ENCODE data around the gene SSR1. TPM values are rescaled to one million over a fixed set of nuclear protein-coding genes. Genes with fewer than 3 reads are reported as not detected.

Gene SSR1
- total RNA-seq, 6 experiments from 2014 or later = 60.8 to 110 (median 90.5) TPM

- under 1% methylated on average over 19 of the region's 43 CpGs for WGBS (ENCODE audit: insufficient coverage, low coverage, low lambda C conversion rate, missing lambda C conversion rate)
- Histone ChIP-seq H3K27ac (peak overlapping the region; percentile 35 to 77 (median 77)), H3K4me3 (peak overlapping the region; percentile 41 to 72 (median 68)), H3K4me1 (peaks cover 0 to 17% (median 3%) of the 10 kb centered on the region in 4 donors), H3K9me3 (no peaks in the 10 kb centered on the region), H3K36me3 (no peaks in the 10 kb centered on the region), H3K27me3 (no peaks in the 10 kb centered on the region)
- intact Hi-C loops (cut with DNase I) = no loop called here
- ATAC-seq (peak; percentile 95 to 98 (median 96)), DNase-seq (peak; percentile 90 to 95 (median 90))
- TF ChIP-seq POLR2A (IDR thresholded peaks at IDR 0.05) = peak; percentile 78
- peak in 1 of 4 donors; percentile 9 for TF ChIP-seq CTCF (IDR thresholded peaks at IDR 0.05)
These were observed 51.8 kb downstream of the SSR1 start for GRCh38 chr6:7261032-7261841.

GRCh38 chr6:7260291-7261031 lies 52.5 kb downstream of the SSR1 start:
- Histone ChIP-seq H3K27ac (peak overlapping the region in 2 of 3 donors; percentile 77), H3K27me3 (no peaks in the 10 kb centered on the region), H3K4me1 (peaks cover 0 to 17% (median 3%) of the 10 kb centered on the region in 4 donors), H3K9me3 (no peaks in the 10 kb centered on the region), H3K36me3 (no peaks in the 10 kb centered on the region), H3K4me3 (peak overlapping the region; percentile 41 to 72 (median 68))
- DNase-seq (peak in 1 of 3 donors; percentile 35), ATAC-seq (peak in 3 of 4 donors; percentile 7 to 9 (median 8))
- intact Hi-C loops (cut with DNase I) = no loop called here
- 33% methylated on average over 10 of the region's 13 CpGs for WGBS (ENCODE audit: insufficient coverage, low coverage, low lambda C conversion rate, missing lambda C conversion rate)
- TF ChIP-seq POLR2A (IDR thresholded peaks at IDR 0.05) (no peak), CTCF (IDR thresholded peaks at IDR 0.05) (no peak)

GRCh38 chr6:7258231-7258763 lies 54.7 kb downstream of the SSR1 start:
- Histone ChIP-seq H3K4me3 (no peak overlapping the region), H3K9me3 (no peaks in the 10 kb centered on the region), H3K4me1 (peaks cover 0 to 11% (median 3%) of the 10 kb centered on the region in 4 donors), H3K27me3 (no peaks in the 10 kb centered on the region), H3K36me3 (no peaks in the 10 kb centered on the region), H3K27ac (no peak overlapping the region)
- no peak for TF ChIP-seq CTCF (IDR thresholded peaks at IDR 0.05)
- TF ChIP-seq POLR2A (IDR thresholded peaks at IDR 0.05) = no peak
- 88% methylated on average over 7 of the region's 9 CpGs for WGBS (ENCODE audit: insufficient coverage, low coverage, low lambda C conversion rate, missing lambda C conversion rate)
- peak in 1 of 3 donors; percentile 39 for DNase-seq
- no peak for ATAC-seq
- intact Hi-C loops (cut with DNase I) = no loop called here

GRCh38 chr6:7257521-7258230 lies 55.3 kb downstream of the SSR1 start:
- peak in 1 of 3 donors; percentile 36 for DNase-seq
- WGBS (ENCODE audit: insufficient coverage, low coverage, low lambda C conversion rate, missing lambda C conversion rate) = 87% methylated on average over 4 of the region's 18 CpGs
- H3K27ac ChIP-seq = no peak overlapping the region
- H3K4me3 ChIP-seq = no peak overlapping the region
- no peaks in the 10 kb centered on the region for H3K27me3 ChIP-seq
- intact Hi-C loops (cut with DNase I) = no loop called here
- H3K36me3 ChIP-seq = no peaks in the 10 kb centered on the region
- peaks cover 0 to 11% (median 3%) of the 10 kb centered on the region in 4 donors for H3K4me1 ChIP-seq
- no peaks in the 10 kb centered on the region for H3K9me3 ChIP-seq
- no peak for TF ChIP-seq CTCF (IDR thresholded peaks at IDR 0.05)
- TF ChIP-seq POLR2A (IDR thresholded peaks at IDR 0.05) = no peak
- no peak for ATAC-seq

Measured in right lobe of liver (tissue), 6 donors.